ENCODE results near the gene BRAT1. TPM values are rescaled to one million over a fixed set of nuclear protein-coding genes. Genes with fewer than 3 reads are reported as not detected.

The BRAT1 gene
- total and polyA plus RNA-seq, 11 donors, result 10.9 to 27.8 (median 14.9) TPM

DNA sequence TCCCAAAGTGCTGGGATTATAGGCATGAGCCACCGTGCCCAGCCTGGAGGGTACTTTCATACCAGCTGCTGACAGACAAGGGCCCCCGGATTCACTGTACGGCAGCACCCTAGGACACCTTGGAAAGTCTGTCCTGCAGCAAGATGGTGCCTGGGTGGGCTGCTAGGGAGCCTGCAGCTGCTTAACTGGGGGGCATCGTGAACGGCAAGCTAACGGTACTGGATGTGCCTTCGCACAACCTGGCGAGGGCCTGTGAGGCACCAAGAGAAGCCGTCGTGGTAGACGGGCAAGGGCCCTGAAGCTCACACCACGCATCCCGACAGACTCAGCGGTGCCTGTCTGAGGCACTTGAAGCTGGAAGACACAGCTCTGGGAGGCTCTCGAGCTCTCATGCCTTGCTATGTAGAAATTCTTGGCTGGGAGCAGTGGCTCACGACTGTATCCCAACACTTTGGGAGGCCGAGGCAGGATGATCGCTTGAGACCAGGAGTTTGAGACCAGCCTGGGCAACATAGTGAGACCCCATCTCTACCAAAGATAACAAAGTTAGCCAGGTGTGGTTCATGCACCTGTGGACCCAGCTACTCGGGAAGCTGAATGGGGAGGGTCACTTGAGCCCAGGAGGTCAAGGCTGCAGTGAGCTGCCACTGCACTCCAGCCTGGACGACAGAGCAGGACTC lies 9.4 kb downstream of the BRAT1 start:
- Histone ChIP-seq H3K9me3 (no peaks in the 10 kb centered on the region), H3K27me3 (no peaks in the 10 kb centered on the region), H3K36me3 (peaks cover 0 to 95% (median 87%) of the 10 kb centered on the region in 9 donors), H3K4me1 (no peaks in the 10 kb centered on the region), H3K27ac (no peak overlapping the region), H3K4me3 (no peak overlapping the region)
- ATAC-seq, result no peak
- peak in 2 of 5 donors; percentile 4 to 46 for DNase-seq
- intact Hi-C loops (cut with DNase I), result no loop called here
- WGBS, 4 donors, result 94 to 97% (median 95%) methylated on average over 19 to 20 of the region's 20 CpGs
- TF ChIP-seq, protein P1, sequence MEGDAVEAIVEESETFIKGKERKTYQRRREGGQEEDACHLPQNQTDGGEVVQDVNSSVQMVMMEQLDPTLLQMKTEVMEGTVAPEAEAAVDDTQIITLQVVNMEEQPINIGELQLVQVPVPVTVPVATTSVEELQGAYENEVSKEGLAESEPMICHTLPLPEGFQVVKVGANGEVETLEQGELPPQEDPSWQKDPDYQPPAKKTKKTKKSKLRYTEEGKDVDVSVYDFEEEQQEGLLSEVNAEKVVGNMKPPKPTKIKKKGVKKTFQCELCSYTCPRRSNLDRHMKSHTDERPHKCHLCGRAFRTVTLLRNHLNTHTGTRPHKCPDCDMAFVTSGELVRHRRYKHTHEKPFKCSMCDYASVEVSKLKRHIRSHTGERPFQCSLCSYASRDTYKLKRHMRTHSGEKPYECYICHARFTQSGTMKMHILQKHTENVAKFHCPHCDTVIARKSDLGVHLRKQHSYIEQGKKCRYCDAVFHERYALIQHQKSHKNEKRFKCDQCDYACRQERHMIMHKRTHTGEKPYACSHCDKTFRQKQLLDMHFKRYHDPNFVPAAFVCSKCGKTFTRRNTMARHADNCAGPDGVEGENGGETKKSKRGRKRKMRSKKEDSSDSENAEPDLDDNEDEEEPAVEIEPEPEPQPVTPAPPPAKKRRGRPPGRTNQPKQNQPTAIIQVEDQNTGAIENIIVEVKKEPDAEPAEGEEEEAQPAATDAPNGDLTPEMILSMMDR (IDR thresholded peaks at IDR 0.05), result no peak
- TF ChIP-seq POLR2A (IDR thresholded peaks at IDR 0.05), result no peak

DNA sequence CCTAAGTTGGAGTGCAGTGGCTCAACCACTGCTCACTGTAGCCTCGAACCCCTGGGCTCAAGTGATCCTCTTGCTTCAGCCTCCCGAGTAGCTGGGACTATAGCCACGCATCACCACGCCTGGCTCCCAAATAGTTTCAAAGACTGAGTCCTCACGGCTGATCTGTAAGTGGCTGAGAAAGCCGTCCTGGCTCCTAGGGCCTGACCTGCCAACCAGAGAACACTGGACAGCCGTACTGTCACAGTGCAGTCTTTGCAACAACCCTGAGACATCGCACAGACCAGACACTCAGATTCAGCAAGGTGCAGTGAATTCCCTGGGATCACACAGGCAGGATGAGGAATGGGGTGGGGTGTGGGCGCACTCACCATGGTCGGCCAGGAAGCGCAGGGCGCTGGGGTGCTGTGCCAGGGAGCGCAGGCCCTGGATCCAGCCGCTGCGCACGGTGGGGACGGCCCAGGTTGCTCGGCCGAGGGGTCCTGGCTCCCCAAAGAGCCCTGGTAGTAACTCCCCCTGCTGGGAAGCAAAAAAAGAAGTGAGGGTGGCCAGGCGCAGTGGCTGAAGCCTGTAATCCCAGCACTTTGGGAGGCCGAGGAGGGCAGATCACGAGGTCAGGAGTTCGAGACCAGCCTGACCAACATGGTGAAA lies 10.7 kb downstream of the BRAT1 start:
- WGBS, 4 donors, result 90 to 96% (median 95%) methylated on average over 17 to 23 of the region's 23 CpGs
- H3K9me3 ChIP-seq, result no peaks in the 10 kb centered on the region
- DNase-seq (peak in 2 of 5 donors; percentile 4 to 58), ATAC-seq (no peak)
- no peak overlapping the region for H3K27ac ChIP-seq
- intact Hi-C loops (cut with DNase I), result no loop called here
- no peaks in the 10 kb centered on the region for H3K4me1 ChIP-seq
- H3K36me3 ChIP-seq, result peaks cover 0 to 97% (median 90%) of the 10 kb centered on the region in 9 donors
- no peak overlapping the region for H3K4me3 ChIP-seq
- H3K27me3 ChIP-seq, result no peaks in the 10 kb centered on the region
- TF ChIP-seq, protein P1 (IDR thresholded peaks at IDR 0.05), result no peak
- no peak for TF ChIP-seq POLR2A (IDR thresholded peaks at IDR 0.05)

DNA sequence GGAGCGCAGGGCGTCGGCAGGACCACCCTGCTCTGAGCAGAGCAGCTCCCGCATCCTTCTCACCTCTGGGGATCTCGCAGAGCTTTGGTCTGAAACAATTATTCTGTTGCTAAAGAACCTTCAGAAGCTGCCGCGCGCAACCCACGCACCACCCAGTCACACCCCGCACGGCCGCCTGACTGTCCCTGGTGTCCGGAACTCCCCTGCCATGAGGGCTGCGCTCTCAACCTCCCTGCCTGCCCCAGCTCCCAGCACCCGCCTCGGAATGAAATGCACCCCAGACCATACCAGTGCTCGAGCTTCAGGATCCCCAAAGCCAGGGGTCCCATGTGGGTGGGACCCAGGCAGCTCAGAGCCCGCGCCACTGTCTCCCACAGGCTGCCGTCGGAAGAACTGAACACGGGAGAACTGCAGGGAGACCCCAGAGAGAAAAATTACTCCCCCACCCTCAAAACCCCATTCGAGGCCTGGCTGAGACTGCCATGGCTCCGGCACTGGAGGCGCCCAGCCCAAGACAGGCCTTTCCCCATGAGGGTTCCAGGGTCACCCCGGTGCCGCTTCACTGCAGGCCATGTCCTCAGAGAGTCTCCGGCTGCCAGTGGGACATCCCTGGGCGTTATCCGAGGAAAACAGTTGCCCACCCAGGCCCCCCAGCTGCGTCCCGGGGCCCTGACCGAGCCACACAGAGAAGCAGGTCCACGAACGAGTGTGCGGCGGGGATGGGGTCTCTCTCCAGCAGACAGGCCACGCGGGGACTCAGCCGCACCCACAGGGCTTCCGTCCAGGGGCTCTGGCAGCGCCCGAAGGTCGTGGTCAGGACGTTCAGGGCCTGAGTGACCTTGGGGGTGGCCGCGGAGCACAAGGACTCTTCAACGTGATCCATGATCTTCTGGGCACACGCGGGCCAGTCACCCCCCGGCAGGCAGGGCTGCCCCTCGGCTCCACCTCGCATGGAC lies 12.1 kb downstream of the BRAT1 start:
- intact Hi-C loops (cut with DNase I), result no loop called here
- Histone ChIP-seq H3K27ac (no peak overlapping the region), H3K4me1 (no peaks in the 10 kb centered on the region), H3K27me3 (no peaks in the 10 kb centered on the region), H3K36me3 (peaks cover 0 to 98% (median 90%) of the 10 kb centered on the region in 9 donors), H3K9me3 (no peaks in the 10 kb centered on the region), H3K4me3 (no peak overlapping the region)
- ATAC-seq (no peak), DNase-seq (peak in 2 of 5 donors; percentile 20 to 60)
- TF ChIP-seq, protein P1 (IDR thresholded peaks at IDR 0.05), result no peak
- TF ChIP-seq POLR2A (IDR thresholded peaks at IDR 0.05), result no peak
- 92 to 93% (median 93%) methylated on average over 39 to 53 of the region's 53 CpGs for WGBS, 4 donors
